Mucosa of stomach (tissue), 1 donor: ENCODE data around the gene AEBP1.

Experiments
- H3K27me3 ChIP-seq: one replicate; pipeline ENCODE4 v1.7.0; 2013; ENCODE audit warnings: mild to moderate bottlenecking, low read length; ENCODE audit not compliant: control insufficient read depth, insufficient read depth
- H3K36me3 ChIP-seq: one replicate; pipeline ENCODE4 v1.7.0; 2013; ENCODE audit warnings: low read length; ENCODE audit not compliant: control insufficient read depth, insufficient read depth
- H3K4me1 ChIP-seq: one replicate; pipeline ENCODE4 v1.7.0; 2013; ENCODE audit warnings: mild to moderate bottlenecking, low read length; ENCODE audit not compliant: control insufficient read depth, insufficient read depth
- H3K4me3 ChIP-seq: one replicate; pipeline ENCODE4 v1.7.0; 2013; ENCODE audit warnings: low read length
- H3K9ac ChIP-seq: one replicate; pipeline ENCODE4 v1.7.0; 2013; ENCODE audit warnings: mild to moderate bottlenecking, low read length, moderate library complexity
- H3K9me3 ChIP-seq: one replicate; pipeline ENCODE4 v1.7.0; 2013; ENCODE audit warnings: mild to moderate bottlenecking, low read length, moderate library complexity; ENCODE audit not compliant: control insufficient read depth
- donor health status: Pancreatic carcinoma.

AEBP1 gene

GRCh38 chr7:44147026-44147991 is 43.2 kb downstream of the AEBP1 start:
- Histone ChIP-seq H3K36me3 (no peaks in the 10 kb centered on the region), H3K27me3 (peaks cover 27% of the 10 kb centered on the region), H3K4me3 (no peak overlapping the region), H3K4me1 (peaks cover 14% of the 10 kb centered on the region), H3K9ac (no peak overlapping the region), H3K9me3 (no peaks in the 10 kb centered on the region)

- Histone ChIP-seq H3K9me3 (no peaks in the 10 kb centered on the region), H3K36me3 (no peaks in the 10 kb centered on the region), H3K4me3 (no peak overlapping the region), H3K4me1 (peaks cover 14% of the 10 kb centered on the region), H3K9ac (no peak overlapping the region), H3K27me3 (peaks cover 27% of the 10 kb centered on the region)
Observed at GRCh38 chr7:44148166-44148565, 44.0 kb downstream of the AEBP1 start.

- H3K27me3 ChIP-seq = peaks cover 27% of the 10 kb centered on the region
- peaks cover 14% of the 10 kb centered on the region for H3K4me1 ChIP-seq
- no peaks in the 10 kb centered on the region for H3K9me3 ChIP-seq
- no peak overlapping the region for H3K4me3 ChIP-seq
- H3K36me3 ChIP-seq = no peaks in the 10 kb centered on the region
- H3K9ac ChIP-seq = no peak overlapping the region
Observed at GRCh38 chr7:44148961-44149536, 44.9 kb downstream of the AEBP1 start.

- Histone ChIP-seq H3K9me3 (no peaks in the 10 kb centered on the region), H3K4me1 (peaks cover 14% of the 10 kb centered on the region)
Observed at GRCh38 chr7:44149571-44150465, 45.7 kb downstream of the AEBP1 start.

GRCh38 chr7:44150466-44150832 is 46.3 kb downstream of the AEBP1 start:
- H3K4me3 ChIP-seq = no peak overlapping the region
- H3K9ac ChIP-seq = no peak overlapping the region
- peaks cover 14% of the 10 kb centered on the region for H3K4me1 ChIP-seq
- H3K9me3 ChIP-seq = no peaks in the 10 kb centered on the region
- no peaks in the 10 kb centered on the region for H3K36me3 ChIP-seq
- peaks cover 15% of the 10 kb centered on the region for H3K27me3 ChIP-seq

More at GRCh38 chr7:44149571-44150465, 45.7 kb downstream of the AEBP1 start:
- no peaks in the 10 kb centered on the region for H3K36me3 ChIP-seq
- H3K9ac ChIP-seq = no peak overlapping the region
- no peak overlapping the region for H3K4me3 ChIP-seq
- peaks cover 21% of the 10 kb centered on the region for H3K27me3 ChIP-seq

- Histone ChIP-seq H3K27me3 (peaks cover 10% of the 10 kb centered on the region), H3K4me3 (no peak overlapping the region), H3K9ac (no peak overlapping the region), H3K4me1 (peaks cover 13% of the 10 kb centered on the region), H3K9me3 (no peaks in the 10 kb centered on the region), H3K36me3 (no peaks in the 10 kb centered on the region)
Observed at GRCh38 chr7:44150966-44151941, 47.1 kb downstream of the AEBP1 start.

- H3K4me1 ChIP-seq = peaks cover 6% of the 10 kb centered on the region
- H3K36me3 ChIP-seq = no peaks in the 10 kb centered on the region
- no peak overlapping the region for H3K4me3 ChIP-seq
- H3K9me3 ChIP-seq = no peaks in the 10 kb centered on the region
- H3K27me3 ChIP-seq = peaks cover 6% of the 10 kb centered on the region
- H3K9ac ChIP-seq = no peak overlapping the region
Observed at GRCh38 chr7:44151956-44152355, 47.8 kb downstream of the AEBP1 start.

GRCh38 chr7:44152971-44153947 is 49.1 kb downstream of the AEBP1 start:
- no peaks in the 10 kb centered on the region for H3K36me3 ChIP-seq
- H3K9me3 ChIP-seq = no peaks in the 10 kb centered on the region
- H3K27me3 ChIP-seq = no peaks in the 10 kb centered on the region
- no peak overlapping the region for H3K4me3 ChIP-seq
- no peak overlapping the region for H3K9ac ChIP-seq
- H3K4me1 ChIP-seq = no peaks in the 10 kb centered on the region

- H3K27me3 ChIP-seq = no peaks in the 10 kb centered on the region
- no peaks in the 10 kb centered on the region for H3K9me3 ChIP-seq
- H3K4me1 ChIP-seq = no peaks in the 10 kb centered on the region
- H3K9ac ChIP-seq = no peak overlapping the region
- no peaks in the 10 kb centered on the region for H3K36me3 ChIP-seq
- H3K4me3 ChIP-seq = no peak overlapping the region
Observed at GRCh38 chr7:44153948-44154335, 49.8 kb downstream of the AEBP1 start.

GRCh38 chr7:44154703-44155102 is 50.6 kb downstream of the AEBP1 start:
- Histone ChIP-seq H3K9me3 (no peaks in the 10 kb centered on the region), H3K4me3 (no peak overlapping the region), H3K27me3 (no peaks in the 10 kb centered on the region), H3K9ac (no peak overlapping the region), H3K4me1 (no peaks in the 10 kb centered on the region), H3K36me3 (no peaks in the 10 kb centered on the region)
